RWPE1 (cell line): ENCODE data around the gene CLIC6.
"Not testable (repeated sequence)": the region's sequence is repeated elsewhere in the genome, so short reads cannot be mapped to it uniquely, and the experiment has no call there.

Experiments
- CTCF ChIA-PET: fragments of 350-600 bp; sonication (Branson Sonifier 250); formaldehyde crosslinking; extraction: SDS; loops from one replicate; lab custom pipeline; 2021; lab: Yijun Ruan, JAX
- POLR2A ChIA-PET: fragments of 400-600 bp; formaldehyde crosslinking; extraction: SDS; loops from one replicate; lab custom pipeline; 2020; ENCODE audit warnings: antibody characterized with exemption; ENCODE audit not compliant: low non-redundant PET; lab: Yijun Ruan, JAX
- DNase-seq: peaks from one replicate; pipeline ENCODE4 v3.0.0; 2012; ENCODE audit warnings: low spot score
- H3K27ac ChIP-seq: fragments of 450-650 bp; 2 replicates; pipeline ENCODE4 v1.5.1; 2017
- CTCF ChIP-seq: fragments of 450-650 bp; conservative IDR thresholded peaks from 2 replicates; pipeline ENCODE4 v1.5.1; 2017; ENCODE audit warnings: low read depth, mild to moderate bottlenecking

Gene CLIC6

GRCh38 chr21:34650861-34651431 is 17.8 kb upstream of the CLIC6 start:
- TF ChIP-seq CTCF: no peak
- ChIA-PET POLR2A (no interaction called here), CTCF (interaction anchor here (0.7 to 1.0 kb wide), 2 partner anchors 48 to 149 kb away, joined by 3 read pairs; no protein-coding TSS in a partner anchor)
- no peak overlapping the region for H3K27ac ChIP-seq
- DNase-seq: no peak

- POLR2A ChIA-PET: no interaction called here
Measured at GRCh38 chr21:34651642-34652041, 17.2 kb upstream of the CLIC6 start.

GRCh38 chr21:34653522-34653921 is 15.3 kb upstream of the CLIC6 start:
- TF ChIP-seq CTCF: no peak
- no peak for DNase-seq
- ChIA-PET CTCF (no interaction called here), POLR2A (no interaction called here)
- H3K27ac ChIP-seq: no peak overlapping the region

More at GRCh38 chr21:34651642-34652041, 17.2 kb upstream of the CLIC6 start:
- no peak overlapping the region for H3K27ac ChIP-seq
- CTCF ChIA-PET: interaction anchor here (0.5 to 1.0 kb wide), 2 partner anchors 49 to 1711 kb away, joined by 3 to 4 read pairs; no protein-coding TSS in a partner anchor
- no peak for TF ChIP-seq CTCF
- no peak for DNase-seq

- CTCF ChIA-PET: interaction anchor here (0.5 kb wide), 1 partner anchor 635 kb away, joined by 3 read pairs; no protein-coding TSS in a partner anchor
- no peak overlapping the region for H3K27ac ChIP-seq
- POLR2A ChIA-PET: no interaction called here
- no peak for DNase-seq
- TF ChIP-seq CTCF: no peak
Measured at GRCh38 chr21:34661848-34662247, 6.9 kb upstream of the CLIC6 start.

- H3K27ac ChIP-seq: no peak overlapping the region
- ChIA-PET POLR2A (no interaction called here), CTCF (interaction anchor here (0.7 kb wide), 1 partner anchor 9 kb away, joined by 3 read pairs; no protein-coding TSS in a partner anchor)
- no peak for DNase-seq
- TF ChIP-seq CTCF: no peak
Measured at GRCh38 chr21:34667761-34668160, 1.0 kb upstream of the CLIC6 start.

- H3K27ac ChIP-seq: no peak overlapping the region
- no peak for TF ChIP-seq CTCF
- CTCF ChIA-PET: no interaction called here
- DNase-seq: no peak
- POLR2A ChIA-PET: no interaction called here
Measured at GRCh38 chr21:34669149-34669879, 520 bp downstream of the CLIC6 start.

GRCh38 chr21:34669880-34670219 is 1.1 kb downstream of the CLIC6 start:
- DNase-seq, POLR2A ChIA-PET, H3K27ac ChIP-seq, CTCF ChIA-PET: not testable (repeated sequence)
